ENCODE data around the gene RNF26.

RNF26 gene

DNA sequence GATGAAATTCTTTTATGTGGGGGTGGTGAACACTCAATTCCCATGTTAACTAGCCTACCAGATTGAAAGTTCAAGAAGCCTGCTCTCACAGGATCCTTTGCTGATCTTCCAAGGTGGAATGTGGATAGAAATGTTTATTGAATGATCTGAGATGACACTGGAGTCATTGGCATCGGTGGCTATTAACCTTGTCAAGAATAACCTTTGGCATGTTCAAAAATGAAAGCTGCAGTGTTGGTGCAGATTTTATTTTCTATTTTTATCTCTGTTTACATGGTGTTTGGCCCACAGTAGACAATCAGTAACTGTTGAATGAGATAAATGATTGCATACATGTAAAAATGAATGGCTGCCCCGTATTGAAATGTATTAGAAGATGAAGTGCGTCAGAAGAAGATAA is 36.4 kb upstream of the RNF26 start:
- TF ChIP-seq, protein P1, sequence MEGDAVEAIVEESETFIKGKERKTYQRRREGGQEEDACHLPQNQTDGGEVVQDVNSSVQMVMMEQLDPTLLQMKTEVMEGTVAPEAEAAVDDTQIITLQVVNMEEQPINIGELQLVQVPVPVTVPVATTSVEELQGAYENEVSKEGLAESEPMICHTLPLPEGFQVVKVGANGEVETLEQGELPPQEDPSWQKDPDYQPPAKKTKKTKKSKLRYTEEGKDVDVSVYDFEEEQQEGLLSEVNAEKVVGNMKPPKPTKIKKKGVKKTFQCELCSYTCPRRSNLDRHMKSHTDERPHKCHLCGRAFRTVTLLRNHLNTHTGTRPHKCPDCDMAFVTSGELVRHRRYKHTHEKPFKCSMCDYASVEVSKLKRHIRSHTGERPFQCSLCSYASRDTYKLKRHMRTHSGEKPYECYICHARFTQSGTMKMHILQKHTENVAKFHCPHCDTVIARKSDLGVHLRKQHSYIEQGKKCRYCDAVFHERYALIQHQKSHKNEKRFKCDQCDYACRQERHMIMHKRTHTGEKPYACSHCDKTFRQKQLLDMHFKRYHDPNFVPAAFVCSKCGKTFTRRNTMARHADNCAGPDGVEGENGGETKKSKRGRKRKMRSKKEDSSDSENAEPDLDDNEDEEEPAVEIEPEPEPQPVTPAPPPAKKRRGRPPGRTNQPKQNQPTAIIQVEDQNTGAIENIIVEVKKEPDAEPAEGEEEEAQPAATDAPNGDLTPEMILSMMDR (IDR thresholded peaks at IDR 0.05; ENCODE audit: control insufficient read depth, insufficient read depth, low read depth, low read length, missing control alignments) = no peak

DNA sequence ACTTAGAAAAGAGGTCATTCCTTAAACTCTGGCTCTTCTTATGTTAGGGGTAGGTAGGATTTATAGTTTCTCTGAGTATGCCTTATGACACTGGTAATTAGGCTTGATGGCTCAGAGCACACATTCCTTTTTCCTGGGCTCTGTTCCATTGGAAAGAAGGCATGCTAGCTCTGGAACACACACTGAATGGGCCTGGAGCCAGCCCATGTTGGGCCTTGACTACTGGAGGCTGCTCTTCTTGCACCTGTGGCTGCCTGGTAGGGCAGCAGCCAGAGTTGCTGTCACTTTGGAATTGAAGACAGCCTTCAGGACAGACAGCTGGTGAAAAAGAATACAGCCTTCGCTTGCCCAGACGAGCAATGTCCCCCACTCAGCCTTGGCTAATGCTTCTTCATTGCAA is 35.6 kb upstream of the RNF26 start:
- no peak overlapping the region for H3K4me3 ChIP-seq (ENCODE audit: control insufficient read depth, low read depth, low read length)
- TF ChIP-seq, protein P1 (IDR thresholded peaks at IDR 0.05; ENCODE audit: control insufficient read depth, insufficient read depth, low read depth, low read length, missing control alignments) = no peak
- DNase-seq (ENCODE audit: low read depth) = no peak

More for the DNA sequence above, 36.4 kb upstream of the RNF26 start:
- no peak overlapping the region for H3K4me3 ChIP-seq (ENCODE audit: control insufficient read depth, low read depth, low read length)
- no peak for DNase-seq (ENCODE audit: low read depth)

DNA sequence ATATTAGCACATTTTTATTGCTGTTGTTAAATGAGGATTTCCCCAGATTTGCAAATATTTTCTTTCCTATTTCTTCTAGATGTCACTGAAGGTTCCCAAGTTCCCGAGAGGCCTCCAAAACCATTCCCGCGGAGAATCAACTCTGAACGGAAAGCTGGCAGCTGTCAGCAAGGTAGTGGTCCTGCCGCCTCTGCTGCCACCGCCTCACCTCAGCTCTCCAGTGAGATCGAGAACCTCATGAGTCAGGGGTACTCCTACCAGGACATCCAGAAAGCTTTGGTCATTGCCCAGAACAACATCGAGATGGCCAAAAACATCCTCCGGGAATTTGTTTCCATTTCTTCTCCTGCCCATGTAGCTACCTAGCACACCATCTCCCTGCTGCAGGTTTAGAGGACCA is 34.9 kb upstream of the RNF26 start:
- DNase-seq (ENCODE audit: low read depth) = no peak
- no peak overlapping the region for H3K4me3 ChIP-seq (ENCODE audit: control insufficient read depth, low read depth, low read length)
- TF ChIP-seq, protein P1 (IDR thresholded peaks at IDR 0.05; ENCODE audit: control insufficient read depth, insufficient read depth, low read depth, low read length, missing control alignments) = no peak

DNA sequence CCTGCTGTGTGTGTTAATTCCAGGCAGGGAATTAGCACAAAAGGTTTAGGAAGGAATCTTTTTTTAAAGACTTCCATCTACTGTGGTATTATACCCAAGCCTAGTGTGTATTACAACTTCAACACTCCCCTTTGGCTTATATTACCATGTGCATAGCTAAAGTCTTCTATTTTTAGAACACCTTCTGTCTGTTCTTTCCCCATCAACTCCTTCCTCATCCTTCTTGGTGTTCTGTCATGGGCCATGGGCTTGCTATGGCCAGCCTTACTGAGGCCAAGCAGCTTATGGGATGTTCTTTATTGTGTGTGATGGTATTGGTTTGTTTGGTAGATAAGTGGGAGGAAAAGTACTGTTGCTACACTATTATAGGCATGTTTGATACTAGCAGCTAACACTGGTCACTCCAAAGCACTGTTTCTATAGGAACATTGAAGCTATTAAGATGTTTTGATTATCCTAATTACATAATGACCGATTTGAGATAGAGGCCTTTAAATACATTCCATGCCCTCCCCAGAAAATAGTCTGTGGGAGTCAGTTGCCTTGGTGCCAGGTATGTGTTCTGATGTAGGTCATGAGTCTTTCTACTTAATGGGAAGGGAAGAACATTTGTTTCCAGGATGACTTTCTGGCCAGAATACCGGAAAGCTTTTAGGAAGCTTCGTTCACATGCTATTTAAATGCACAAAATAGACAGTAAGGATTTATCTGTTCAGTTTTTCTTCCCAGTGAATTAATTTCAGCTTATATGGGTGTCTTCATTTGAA is 33.9 kb upstream of the RNF26 start:
- TF ChIP-seq, protein P1 (IDR thresholded peaks at IDR 0.05; ENCODE audit: control insufficient read depth, insufficient read depth, low read depth, low read length, missing control alignments) = no peak
- H3K4me3 ChIP-seq (ENCODE audit: control insufficient read depth, low read depth, low read length) = no peak overlapping the region
- DNase-seq (ENCODE audit: low read depth) = no peak

DNA sequence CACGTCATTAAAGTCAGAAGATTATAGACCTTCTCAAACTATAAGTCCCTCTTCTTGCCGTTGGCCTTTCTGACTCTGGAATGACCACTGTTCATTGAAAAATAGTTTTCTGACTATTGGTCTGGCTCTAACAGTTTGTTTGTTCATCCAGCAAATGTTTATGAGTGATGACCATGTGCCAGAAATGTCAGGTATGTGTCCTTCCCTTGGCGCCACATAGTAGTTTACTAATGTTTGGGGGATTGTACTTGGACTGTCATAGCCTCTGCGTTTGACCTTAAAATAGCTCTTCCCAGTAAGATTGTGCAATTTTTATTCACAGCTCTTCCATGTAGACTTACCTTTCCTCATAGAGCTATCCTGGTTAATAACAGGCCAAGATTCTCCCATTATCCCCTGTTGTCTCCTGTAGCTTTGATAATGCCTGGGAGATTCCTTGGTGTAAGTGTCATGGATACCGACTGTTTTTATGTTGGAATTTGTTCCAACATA is 31.1 kb upstream of the RNF26 start:
- TF ChIP-seq, protein P1 (IDR thresholded peaks at IDR 0.05; ENCODE audit: control insufficient read depth, insufficient read depth, low read depth, low read length, missing control alignments) = no peak
- no peak overlapping the region for H3K4me3 ChIP-seq (ENCODE audit: control insufficient read depth, low read depth, low read length)
- no peak for DNase-seq (ENCODE audit: low read depth)

DNA sequence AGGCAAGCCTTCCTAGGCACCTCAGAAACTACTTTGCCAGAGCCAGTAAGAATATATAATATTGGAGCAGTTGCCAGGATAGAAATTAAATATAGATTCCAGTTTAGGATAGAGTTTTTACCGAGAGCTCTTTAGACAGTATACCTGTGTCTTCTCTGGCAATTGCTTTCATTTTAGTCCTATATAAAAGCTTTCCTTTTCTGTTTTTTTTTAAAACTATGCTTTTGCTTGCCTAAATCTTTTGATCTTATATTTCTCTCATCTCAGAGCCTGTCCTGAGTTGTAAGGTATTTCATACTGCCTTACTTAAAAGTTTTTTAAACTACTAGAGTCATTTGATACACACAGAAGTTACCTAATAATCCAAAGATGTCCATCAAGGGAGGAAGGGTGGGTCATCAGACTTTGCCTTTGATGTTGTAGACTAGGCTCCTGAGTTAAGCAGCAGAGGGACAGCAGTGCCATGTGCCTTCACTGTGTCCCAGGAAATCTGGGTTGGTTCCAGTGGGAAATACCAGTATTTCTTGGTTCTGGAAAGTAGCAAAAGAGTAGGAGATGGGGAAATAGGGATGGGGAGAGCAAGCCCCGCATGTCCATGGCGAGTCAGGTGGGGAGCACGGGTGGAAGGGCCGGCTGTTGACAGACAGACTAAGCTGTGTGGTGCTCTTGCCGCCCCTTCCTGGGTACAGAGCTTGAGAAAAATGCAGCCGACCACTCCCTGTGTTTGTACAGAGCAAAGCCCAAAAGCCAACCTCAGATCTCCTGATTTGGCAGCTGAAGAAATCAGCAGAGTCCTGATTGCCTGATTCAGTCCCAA is 28.6 kb upstream of the RNF26 start:
- H3K4me3 ChIP-seq (ENCODE audit: control insufficient read depth, low read depth, low read length) = no peak overlapping the region
- TF ChIP-seq, protein P1 (IDR thresholded peaks at IDR 0.05; ENCODE audit: control insufficient read depth, insufficient read depth, low read depth, low read length, missing control alignments) = no peak
- DNase-seq (ENCODE audit: low read depth) = no peak

All from AG09309 (cell line).